NCI-H524 treated with DMSO at 0.1 percent for 48 hours (cell line): ENCODE data around the gene CAMKMT.
A peak's percentile ranks its signal among the peaks of the same experiment; 100 is the strongest.

Experiments
- DNase-seq: peaks from one replicate; lab custom pipeline; 2025; lab: John Stamatoyannopoulos, UW

CAMKMT gene

DNA sequence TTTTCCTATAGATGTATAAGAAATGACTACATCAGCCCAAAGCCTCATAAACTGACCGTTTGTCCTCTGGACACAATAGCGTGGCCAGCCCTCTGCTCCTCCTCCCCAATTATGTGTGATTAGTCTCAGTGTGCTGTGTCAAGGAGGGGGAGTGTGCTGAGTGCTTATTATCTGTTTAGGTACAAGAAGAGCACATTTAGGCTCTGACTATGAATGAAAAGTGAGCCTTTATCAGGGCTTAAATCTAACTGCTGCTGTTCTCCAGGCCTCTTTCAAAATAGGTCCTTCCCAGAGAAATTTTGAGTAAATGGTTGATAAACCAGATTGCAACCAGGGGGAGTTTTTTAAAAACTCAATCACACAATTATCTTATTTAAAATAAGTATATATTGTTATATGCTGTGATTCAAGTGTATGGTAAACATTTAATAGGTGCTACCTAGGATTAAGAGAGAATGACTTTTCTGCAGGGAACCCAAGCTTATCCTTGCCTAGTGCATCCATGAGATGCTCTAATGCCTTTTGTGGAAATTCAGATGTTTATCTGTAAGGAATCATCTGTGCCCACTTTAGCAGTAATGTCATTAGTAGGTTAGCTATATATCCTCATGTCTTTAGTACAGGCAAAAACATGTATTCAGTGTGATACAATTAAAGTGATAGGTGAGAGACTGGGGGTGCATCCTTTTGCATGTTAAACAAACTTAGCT is 411.1 kb downstream of the CAMKMT start:
- DNase-seq: peak; percentile 55

DNA sequence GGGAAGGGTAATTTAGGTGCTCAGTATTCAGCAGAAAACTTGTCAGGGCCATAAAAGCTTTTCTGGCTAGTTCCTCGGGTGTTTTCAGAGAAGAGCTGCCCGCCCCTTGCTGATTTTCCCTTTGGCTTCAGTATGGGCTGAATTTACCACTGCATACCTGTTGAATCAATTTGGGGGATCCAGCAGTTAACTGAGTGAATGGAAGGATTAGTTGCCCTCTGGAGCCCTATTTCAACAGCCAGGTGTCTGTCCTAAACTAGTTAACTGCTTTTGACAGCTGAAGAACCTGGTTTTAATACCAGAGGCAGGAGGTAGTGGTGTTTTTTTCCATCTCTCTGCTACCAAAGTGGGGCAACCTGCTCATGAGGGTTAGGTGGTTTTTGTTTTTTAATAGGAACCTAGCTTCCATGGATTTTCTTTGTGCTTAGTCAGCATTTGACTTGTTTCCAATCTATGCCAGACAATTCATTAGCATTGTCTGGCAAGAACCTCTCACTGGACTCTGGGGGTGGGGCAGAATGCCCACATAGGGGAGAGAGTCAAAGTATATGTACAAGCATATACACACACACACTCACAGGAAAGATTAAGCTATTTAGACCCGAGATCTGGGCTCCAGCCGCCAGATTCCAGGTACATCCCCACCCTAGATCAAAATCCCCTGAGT is 413.2 kb downstream of the CAMKMT start:
- DNase-seq: no peak

DNA sequence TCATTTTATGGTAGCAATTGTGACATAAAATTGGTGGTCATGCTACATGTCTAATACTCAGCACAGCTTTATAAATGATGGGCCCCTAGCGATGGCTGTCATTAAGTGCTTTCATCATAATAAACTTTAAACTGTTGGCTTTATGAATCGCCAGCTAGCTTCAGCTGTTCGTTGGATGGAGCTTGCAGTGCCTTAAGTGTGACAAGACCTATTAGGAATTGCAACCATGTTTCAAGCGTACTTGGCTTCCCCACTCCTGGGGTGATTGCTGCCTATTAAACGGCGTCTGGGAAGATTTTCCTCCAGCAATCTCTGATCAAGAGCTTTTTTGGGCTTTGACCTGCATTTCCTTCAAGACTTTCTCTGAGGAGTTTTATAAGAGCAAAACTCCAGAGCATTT is 415.3 kb downstream of the CAMKMT start:
- no peak for DNase-seq

DNA sequence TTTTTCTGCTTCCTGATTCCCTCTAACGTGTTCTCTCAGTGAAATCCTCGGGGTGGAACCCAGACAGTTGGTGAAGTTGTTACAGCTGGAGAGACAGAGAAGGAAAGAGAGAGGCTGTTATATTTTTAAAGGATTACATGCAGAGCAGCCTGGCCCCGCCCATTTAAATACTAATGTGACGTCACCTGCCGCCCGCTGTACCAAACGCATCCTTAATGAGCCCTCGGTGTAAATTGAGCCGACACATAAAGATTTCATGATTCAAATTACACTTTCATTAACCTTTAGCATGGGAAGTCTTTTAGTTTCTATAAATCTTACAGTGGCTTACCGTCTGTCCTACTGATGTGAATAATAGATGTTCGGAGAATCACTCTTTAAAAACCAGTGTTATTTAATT is 415.8 kb downstream of the CAMKMT start:
- DNase-seq: peak; percentile 68

DNA sequence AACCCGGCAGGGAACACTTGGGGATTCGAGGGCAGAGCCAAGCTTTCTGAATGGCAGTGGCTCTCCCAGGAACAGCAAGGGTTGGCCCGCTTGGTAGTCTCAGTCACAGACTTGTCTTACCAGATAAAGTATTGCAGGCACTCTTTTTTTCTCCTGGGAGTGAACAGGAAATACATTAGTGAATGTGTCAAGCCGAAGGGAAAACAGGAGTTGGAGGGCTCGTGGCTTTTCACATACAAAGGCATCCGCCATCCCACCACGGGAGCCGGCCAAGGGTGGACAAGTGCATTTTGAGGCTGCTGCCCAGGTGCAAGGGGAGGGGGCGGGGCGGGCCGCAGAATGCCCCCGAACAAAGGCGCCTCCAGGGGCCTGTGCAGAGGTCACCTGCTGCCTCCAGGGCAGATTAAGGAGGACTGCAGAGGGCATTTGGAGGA is 416.5 kb downstream of the CAMKMT start:
- no peak for DNase-seq

DNA sequence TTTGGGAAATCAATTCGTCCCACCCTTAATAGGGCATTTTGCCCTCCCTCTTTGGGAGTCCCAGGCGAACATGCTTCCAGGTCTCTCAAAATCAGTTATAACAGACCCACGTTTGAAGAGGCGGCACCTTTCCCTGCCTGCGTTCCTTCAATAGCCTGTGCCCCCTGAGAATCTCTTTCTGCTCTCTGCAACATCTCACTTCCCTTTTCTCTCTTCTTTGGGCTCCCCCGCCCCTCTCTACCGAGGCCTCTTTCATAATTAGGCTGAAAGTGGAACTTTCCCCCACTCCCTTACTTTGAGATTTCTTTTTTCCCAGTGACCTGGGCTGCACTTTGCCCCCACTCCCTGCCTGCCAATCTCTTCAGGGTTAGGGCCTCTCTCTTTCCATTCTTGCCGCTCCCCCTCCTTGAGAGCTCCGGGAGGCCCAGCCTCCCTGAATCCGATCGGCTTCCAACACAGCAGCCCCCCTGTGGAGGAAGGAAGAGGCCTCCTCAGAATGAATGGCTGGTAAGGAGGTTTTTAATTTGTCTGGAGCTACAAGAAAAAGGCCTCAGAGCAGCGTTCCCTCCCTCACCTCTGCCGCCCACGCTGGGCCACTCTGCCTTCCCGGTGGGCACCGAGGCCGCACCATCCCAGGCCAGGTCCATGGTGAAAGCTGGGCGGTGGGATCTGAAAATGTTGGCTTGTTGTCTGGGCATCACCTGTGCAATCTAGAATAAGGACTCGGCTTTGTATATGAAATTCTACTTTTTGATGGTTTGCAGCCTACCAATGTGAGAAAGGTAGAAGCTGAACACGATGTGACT is 417.1 kb downstream of the CAMKMT start:
- DNase-seq: no peak

DNA sequence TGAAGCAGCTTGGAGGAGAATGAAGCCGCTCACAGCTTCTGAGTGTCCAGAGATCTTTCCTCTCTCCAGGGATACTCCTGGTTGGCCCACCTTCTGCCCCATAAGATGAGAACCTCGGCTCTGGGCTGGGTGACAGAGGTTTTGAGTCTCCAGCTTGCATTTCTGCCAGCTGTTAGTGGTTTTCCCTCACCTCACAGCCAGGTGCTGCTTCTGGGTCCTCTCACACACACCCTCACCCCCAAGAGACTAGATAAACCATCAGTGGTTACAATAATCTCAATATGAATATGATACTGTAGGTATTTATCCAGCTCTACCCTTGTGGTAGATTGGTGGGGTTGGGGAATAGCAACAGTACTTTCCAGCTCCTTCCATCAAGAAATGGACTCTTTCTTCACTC is 418.0 kb downstream of the CAMKMT start:
- no peak for DNase-seq

DNA sequence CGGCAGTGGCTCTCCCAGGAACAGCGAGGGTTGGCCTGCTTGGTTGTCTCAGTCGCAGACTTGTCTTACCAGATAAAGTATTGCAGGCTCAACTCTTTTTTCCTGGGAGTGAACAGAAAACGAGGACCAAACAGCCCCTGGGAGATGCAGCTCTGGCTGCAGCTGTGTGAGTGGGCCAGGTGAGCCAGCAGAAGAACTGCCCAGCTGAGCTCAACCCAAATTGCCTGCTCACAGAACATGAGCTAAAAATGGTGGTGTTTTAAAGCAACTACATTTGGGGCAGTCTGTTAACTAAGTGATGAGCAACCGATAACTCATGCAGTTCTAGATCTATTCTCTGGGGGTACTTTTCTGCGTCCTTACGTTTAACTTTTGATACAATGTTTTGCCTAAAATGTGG is 418.7 kb downstream of the CAMKMT start:
- DNase-seq: no peak

DNA sequence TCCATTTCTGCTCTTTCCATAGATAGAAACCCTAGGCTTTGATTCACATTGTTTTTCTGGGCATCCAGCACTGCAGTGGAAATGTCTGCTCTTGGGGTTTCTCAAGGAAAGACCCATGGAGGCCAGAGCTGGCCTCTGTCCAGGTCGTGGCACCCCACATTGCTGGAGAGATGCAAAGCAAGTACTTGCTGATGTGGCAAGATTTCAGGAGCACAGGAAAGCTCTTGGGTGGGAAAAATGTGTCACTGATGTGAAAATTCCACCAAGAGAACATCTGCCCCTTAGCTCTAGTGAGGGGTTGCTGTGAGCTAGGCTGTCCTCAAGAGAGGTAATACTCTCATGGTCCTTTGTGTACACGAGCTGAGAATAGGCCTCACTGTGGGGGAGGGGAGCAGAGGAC is 423.7 kb downstream of the CAMKMT start:
- no peak for DNase-seq

DNA sequence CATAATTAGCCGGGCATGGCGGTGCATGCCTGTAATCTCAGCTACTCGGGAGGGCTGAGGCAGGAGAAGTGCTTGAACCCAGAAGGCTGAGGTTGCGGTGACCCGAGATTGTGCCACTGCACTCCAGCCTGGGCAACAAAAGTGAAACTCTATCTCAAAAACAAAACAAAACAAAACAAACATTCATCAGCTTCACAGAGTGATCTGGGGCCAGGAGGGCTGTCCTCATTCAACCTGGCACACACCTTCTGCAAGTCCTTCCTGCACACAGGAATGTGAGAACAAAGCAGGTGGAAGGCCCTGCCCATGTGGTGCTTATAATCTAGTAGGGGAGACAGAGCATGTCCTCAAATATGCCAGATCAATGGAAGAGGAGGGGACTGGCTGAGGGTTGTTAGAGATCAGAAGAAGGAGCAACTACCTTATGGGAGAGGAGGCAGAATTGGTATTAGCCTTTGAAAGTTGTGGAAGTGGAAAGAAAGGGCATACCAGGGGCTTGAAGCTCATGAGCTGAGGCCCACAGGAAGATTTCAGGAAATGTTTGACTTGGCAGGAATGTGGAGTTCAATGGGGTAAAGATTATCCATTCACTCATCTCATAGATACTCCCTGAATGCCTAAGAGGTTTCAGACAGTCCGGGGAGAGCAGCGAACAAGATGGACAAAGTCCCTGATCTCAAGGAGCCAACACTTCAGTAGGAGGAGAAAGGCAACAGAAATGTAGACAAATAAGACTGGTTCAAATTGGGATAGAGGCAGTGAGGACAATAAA is 424.5 kb downstream of the CAMKMT start:
- DNase-seq: no peak

DNA sequence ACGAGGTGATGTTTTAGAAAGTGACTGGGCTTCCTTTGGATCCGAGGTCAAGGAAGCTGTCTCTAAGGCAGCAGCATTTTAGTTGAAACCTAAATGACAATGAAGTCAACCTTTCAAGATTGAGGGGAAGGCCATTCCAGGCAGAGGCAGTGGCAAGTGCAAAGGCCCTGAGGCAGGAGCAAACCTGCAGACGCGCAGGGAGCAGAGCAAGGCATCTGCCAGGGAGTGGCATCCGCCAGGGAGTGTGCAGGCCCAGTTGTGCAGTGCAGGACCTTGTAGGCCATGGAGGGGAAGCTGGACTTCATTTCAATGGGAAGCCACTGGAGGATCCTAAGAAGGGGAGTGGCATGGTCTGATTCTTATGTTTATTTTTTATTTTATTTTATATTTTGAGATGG is 425.1 kb downstream of the CAMKMT start:
- no peak for DNase-seq

DNA sequence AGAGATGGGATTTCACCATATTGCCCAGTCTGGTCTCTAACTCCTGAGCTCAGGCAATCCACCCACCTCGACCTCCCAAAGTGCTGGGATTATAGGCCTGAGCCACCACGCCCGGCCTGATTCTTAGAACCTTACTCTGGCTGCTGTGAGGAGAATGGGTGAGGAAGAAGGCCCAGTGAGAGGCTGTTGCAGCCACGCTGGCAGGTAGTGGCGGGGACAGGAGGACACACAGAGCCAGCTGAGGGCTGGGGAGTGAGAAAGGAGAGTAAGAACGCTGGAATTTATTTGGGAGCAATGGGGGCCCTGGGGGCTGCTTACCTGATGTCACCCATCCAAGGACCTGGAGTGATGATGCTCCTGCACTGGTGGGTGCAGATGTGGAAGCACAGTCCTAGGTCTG is 425.9 kb downstream of the CAMKMT start:
- DNase-seq: no peak

DNA sequence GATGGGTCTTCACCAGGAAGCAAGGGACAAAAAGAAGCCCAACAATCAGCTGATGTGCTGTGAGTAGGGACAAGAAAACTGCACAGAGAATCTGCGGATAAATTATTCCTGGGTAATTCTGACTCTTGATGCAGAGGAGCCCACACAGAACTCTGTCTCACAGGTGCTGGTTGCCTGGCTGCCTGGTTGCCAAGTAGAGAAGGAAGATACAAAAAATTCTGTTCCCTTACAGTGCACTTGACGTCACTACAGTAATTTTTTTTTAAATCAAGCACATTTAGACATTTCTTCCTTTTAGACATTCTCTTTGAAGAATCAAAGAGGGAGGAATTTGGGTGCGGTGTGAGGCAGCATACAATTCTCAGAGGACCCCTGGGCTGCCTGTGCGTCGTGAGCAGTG is 427.7 kb downstream of the CAMKMT start:
- no peak for DNase-seq

DNA sequence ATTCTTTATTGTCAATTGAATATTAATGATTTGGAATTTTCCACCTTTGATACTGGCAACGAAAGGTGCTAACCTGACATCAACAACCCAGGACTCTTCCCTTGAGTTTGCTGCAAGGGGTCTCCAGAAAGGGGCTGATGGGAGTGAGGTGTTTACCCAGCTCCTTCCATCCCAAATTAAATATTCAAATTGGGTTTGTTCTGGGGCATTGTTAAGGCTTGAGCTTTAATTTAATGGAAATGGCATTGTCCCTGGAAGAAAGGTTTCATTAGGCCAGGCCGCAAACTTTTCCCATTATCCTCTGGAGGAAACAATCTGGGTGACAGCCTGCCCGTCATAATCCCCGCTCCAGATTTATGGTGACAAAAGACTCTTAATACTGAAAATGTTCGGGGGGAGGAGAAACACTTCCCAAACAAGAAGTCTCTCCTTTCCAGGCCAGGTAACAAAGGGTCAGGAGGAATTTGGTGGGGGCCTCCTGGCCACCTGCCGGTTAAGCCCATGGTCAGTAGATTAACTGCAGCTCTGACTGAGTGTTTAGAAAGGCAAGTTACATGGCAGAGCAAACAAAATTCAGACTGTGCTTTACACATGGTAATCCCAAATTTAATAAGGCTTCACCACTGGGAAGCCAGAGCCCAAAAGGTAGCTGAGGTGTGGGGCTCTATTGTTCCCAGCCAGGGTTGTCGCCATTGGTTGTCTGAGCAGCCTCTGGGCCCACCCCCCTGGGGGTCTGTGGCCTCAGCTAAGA is 428.4 kb downstream of the CAMKMT start:
- DNase-seq: no peak

DNA sequence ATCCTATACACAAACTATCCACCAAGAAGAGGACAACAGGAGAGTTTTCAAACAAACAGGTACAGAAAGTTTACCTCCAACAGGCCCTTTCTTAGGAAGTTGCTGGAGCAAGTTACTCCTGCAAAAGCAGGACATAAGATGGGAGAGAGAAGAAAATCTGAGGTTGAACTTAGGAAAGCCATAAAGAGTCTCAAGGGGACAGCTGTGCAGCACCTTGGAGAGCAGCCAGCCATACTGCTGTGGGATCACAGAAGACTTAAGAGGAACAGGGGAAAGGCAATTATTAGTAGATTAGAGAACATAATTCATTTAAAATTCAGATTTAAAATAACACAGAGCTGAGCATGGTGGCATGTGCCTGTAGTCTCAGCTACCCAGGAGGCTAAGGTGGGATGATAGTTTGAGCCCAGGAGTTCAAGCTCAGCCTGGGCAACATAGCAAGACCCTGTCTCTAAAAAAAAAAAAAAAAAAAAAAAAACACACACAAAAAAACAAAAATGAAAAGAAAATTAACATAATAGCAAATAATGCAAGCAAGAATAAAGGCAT is 431.6 kb downstream of the CAMKMT start:
- DNase-seq: peak; percentile 90

DNA sequence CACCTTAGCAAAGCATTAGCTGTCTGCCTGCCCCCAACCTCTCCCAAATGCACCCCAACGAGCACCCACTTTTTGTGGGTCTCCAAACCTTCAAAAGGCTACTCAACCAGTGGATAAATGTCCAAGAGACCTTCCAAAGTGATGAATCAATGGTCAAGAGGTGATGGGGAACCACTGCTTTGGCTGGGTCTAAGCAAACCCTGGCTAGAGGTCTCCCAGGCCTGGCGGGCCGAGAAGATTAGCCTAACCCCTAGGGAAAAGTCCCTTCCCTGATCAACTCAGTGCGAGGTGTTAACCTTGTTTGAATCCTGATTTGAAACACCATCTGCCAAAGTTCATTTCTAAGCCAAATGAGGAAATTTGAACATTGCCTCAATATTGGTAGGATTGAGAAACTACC is 435.0 kb downstream of the CAMKMT start:
- DNase-seq: no peak

DNA sequence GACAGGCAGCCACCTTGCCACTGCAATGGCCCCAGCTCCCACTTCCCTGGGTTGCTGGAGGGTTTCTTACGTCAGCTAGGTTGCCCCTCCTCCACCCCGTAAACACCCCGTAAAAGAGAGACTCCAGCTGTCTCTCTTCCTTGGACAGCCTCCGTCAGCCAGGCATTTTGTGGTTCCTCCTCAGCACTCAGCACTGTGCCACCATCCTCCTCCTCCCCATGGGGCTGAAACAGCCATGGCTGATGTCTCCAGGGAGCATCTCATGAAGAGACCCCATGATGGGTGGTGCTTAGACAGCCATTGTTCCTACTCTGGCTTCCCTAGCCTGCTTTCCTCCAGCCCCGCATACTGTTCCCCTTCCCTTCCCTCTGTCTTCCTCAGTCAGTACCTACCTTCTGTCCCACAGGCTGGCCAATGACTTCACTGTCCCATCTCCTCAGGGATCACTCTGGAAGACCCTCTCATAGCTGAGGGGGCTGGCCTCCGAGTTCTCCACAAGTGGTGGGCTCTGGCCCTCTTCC is 436.5 kb downstream of the CAMKMT start:
- DNase-seq: no peak

DNA sequence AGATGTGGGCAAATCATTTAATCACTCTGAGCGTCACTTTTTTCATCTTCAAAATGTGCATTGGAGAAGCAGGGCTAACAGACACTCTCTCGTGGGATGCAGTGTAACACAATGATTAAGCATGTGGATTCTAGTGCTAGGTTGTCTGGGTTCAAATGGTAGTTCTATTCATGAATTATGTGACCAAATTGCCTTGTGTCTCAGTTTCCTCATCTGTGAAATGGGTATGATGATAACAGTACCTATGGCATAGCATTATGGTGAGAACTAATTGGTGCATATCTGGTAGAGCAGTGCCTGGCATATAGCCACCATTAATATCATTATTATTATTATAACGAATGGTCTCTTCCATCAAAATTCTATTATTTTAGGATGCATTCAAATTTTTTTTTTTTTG is 437.4 kb downstream of the CAMKMT start:
- no peak for DNase-seq

DNA sequence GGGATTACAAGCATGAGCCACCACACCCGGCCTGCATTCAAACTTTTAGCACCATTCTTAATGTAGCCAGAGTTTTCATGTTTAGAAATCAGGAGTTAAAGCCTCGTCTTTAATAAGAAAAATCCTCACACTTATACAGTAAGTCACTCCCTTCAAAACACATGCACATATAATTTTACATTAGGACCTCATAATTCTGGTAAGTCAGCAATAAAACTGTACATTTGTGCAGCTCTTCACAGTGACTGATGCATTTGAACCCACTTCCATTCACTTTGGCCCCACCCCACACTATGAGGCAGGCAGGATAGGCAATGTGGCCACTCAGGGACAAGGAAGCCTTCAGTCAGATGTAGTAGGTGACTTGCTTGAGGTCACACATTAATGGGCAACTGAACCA is 438.0 kb downstream of the CAMKMT start:
- DNase-seq: no peak

DNA sequence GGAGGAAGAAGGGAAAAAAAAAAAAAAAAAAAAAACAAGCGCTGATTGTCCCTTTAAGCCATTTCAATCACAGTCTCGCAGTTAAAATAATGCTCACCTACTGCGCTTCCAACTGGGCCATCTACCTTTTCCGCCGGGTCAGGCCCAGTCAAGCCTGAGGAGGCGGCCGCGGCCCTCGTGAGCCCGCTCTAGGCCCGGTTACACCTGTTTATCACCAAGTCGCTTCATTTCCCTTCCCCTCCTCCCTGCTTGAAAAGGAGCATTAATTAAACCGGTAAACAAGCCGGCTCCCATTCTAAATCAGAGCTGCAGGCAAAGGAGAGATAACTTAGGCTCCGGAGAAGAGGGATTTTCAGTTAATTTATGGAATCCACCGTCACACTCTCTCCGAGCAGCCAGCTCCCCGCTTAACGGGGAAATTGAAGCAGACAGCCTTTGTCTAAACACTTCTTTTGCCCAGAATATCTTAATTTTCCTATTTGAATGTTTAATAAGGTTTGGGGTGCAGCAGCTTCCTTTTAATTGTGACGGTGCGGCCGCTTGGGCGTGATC is 439.6 kb downstream of the CAMKMT start:
- DNase-seq: no peak
